GM19023 (cell line): ENCODE results near the gene CYS1.
"Not testable (repeated sequence)": the region's sequence is repeated elsewhere in the genome, so short reads cannot be mapped to it uniquely, and the experiment has no call there.

Source experiments
- ATAC-seq: cut with Tn5 transposase; IDR thresholded peaks from one replicate; pipeline ENCODE4 v1.9.1; 2021; ENCODE audit warnings: mild to moderate bottlenecking, moderate library complexity; ENCODE audit not compliant: unreplicated experiment

CYS1 gene

DNA sequence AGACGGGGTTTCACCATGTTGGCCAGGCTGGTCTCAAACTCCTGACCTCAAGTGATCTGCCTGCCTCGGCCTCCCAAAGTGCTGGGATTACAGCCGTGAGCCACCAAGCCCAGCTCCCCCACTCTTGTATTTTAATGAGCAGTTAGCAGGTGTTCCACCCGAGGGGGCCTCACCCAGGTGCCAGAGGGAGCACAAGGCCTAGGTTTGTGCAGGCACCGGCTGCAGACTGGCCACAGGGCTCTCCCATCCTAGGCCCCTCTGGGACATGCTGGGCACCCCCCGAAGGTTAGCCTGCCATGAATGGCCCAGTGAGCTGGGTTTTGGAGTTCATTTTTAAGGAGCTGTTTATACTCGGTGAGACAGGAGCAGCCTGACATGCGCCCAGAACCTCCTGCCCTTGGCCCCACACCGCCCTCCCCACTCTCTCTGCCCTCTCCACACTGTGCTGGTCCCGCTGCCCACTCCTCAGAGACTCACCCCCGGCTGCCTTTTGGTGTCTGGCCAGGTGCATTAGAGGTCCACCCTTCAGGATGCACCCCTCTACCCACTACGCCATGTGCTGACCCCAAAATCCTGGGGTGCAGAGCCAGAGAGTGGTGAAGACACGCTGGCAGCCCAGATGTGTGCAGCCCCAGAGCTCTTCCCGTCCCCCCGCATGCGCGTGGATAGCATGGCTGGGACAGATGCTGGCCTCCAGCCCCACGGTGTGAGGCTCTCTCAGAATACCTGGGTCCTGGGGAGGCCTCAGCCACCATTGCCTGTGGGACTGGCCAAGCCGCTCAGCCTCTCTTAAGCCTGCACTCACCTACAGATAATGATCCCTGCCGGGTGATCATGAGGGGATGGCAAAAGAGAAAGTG is 48.1 kb downstream of the CYS1 start:
- no peak for ATAC-seq

DNA sequence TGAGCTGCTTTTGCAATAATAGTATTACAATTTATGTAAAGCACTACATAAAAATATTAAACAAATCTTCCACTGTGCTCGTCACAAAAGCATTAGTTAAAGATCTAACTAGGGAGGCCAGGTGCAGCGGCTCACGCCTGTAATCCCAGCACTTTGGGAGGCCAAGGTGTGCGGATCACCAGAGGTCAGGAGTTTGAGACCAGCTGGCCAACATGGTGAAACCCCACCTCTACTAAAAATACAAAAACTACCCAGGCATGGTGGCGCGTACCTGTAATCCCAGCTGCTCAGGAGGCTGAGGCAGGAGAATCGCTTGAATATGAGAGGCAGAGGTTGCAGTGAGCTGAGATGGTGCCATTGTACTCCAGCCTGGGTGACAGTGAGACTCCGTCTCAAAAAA is 49.4 kb downstream of the CYS1 start:
- not testable (repeated sequence) for ATAC-seq

DNA sequence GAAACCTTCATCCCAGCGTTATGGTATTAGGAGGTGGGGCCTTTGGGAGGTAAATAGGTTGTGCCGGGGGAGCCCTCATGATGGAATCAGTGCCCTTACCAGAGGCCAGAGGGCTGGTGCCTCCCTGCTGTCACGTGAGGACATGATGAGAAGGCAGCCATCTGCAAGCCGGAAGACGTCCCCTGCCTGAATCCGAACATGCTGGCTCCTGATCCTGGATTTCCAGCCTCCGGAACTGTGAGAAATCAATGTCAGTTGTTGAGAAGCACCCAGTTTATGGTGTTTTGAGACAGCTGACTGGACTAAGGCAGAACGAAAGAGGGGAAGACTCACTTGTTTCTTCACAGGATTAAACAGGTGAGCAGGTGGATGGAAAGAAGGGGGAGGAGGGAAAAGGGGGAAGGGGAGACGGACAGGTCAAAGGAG is 49.9 kb downstream of the CYS1 start:
- no peak for ATAC-seq

DNA sequence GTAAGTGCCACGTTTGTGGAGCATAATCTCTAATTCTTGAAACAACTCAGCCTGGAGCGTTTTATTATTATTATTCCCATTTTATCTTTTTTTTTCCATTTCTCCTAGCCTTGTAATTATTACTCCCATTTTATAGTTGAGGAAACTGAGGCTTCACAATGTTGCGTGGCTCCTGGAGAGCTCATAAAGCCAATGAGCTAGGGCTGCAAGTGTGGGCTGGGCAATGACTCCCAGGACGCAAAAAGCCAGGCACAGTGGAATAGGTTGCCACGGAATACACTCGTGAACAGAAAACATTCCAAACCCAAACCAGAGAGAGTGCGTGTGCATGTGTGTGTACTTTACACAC is 50.4 kb downstream of the CYS1 start:
- ATAC-seq: no peak

DNA sequence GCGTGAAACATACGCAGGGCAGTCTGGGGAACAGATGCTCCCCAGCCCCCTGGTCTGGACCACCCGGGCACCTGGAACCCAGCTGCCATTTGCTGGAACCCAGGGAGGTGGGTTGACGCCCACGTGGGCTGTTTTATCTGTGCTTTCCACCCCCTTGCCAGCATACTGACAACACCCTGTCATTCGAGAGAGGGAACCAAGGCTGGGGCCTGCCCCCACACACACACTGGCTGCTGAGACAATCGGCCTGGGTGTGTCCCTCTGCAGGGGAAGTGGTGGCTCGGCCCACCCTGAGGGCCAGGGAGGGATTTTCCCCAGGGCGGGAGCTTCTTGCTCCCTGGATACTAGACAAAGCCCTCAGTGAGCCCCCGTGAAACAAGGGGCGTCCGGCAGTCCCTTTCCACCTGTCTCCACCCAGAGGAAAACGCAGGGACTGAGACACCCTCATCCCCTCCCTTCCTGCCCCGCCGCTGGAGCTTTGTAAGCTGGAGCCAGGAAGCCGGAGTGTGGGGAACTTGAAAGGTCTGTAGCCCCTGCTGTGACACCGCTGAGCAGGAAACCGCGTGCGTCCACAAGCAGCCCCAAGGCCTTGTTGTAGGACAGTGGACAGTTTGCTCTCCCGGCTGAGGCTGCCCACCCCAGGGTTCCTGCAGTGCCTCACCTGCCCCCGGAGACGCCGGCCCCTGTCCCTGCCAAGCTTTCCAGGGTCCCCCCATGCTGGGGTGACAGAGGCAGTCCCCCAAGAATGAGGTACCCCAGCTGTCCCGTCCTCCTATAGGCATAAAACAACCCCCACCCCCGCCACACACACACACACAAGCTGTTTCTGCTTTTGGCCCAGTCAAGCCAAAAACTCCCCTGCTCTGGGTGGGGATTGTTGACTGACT is 51.0 kb downstream of the CYS1 start:
- ATAC-seq: peak; percentile 77

DNA sequence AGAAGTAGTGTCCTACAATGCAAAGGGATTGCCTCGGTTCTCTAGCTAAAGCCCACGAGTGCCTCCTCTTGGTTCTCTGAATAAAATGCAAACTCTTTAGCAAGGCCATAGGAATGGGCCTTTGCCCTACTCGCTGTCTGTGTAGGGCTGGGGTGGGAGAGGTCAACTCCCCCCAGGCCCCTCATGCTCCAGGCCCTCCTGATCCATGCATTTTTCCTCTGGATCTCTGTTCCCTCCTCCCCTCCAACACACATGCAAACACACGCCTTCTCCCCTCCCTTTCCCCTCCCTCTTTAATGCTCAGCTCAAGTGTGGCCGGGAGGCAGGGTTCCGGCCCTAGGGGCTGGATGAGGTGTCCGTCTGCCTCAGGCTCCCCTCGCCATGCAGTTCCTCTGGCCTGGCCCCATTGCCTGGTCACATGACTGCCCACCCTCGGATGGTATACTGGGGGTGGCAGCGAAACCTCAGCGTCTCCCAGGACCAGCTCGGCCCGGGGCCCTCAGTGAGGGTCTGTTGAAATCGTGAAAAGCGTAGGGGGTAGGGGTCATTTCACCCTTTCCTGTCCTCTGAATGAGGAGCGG is 51.7 kb downstream of the CYS1 start:
- no peak for ATAC-seq

DNA sequence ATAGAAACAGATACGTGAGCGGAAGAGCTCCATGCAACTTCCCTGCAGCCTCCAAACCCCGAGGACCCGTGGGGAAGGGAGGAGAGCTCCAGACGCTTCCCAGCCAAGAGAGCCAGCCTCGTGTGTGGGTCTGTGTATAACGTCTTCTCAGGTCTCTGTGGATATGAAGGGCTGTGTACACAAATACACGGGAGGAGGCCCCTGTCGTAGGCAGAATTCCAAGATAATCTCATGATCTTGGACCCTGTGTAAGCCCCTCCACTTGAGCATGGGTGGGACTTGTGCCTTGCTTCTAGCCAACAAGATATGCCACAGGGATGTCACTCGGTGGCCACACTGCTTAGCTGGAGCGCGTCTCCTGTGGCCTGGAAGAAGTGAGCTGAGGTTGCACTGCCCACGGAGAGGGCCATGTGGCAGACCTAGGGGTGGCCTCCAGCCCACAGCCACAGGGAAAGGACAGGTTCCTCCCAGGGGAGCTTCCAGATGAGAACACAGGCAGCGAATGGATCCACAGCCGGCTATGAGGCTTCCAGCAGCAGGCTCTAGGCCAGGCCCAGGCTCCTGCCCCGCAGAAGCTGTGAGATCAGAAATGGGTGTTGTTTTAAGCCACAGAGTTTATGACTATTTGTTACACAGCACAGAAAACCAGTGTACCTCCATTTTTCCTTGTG is 52.4 kb downstream of the CYS1 start:
- no peak for ATAC-seq

DNA sequence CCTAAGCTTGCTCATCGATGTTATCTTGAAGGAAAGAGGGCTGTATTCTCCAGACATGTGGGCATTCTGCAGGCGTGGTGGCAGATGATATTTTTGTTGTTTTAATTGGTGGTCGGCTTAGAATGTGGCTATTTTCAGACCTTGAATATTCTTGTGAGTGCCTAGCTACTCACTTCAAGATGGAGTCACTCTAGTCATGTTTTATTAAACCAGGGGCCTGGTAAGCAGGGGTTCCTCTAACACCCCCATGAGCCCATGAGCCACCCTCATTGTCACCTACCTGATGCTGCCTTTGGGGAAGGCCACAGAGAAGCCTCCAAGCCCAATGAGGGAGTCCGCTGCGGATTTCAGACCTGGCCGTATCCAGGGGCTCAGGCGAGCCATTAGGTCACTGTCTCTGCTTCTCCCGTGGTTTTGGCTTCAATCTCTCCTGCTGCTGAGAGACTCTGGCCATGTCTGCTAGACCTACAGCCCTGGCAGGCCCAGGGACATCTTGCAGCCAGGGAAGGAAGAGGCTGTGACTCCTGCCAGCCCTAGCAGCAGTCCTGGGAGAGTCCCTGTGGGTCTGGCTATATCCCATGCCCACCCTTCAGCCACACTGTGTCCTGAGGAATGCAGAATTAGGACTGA is 53.2 kb downstream of the CYS1 start:
- ATAC-seq: no peak

DNA sequence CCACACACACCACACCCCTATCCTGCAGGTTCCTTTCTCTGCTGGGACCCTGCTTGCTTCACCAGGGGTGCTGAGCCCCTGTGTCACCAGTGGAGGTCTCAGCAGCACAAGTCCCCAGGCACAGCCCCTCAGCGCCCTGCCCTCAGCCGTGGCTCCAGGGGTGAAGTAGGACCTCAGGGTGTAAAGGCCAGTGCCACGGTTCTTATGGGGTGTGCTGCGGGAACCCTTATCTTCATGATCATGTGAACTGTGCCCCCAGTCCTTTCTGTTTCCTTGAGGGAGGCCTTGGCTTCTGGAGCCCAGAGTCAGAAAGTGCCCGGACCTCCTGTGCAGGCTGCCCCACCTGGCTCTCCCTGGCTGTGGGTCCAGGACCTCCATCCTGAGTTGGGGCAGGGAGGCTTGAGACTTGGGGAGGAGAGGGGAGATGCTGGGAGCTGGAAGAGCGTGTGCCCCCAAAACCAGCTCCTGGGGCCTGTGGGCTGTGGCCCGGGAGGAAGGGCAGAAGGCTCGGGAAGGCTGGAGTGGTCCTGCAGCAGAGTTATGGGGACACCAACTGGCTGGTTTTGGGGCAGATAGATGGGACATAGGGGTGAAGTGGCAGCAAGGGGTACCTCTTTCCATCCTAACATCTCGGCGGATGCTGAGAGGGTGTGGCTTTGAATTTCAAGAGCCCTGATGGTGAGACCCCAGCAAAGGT is 57.1 kb downstream of the CYS1 start:
- no peak for ATAC-seq

DNA sequence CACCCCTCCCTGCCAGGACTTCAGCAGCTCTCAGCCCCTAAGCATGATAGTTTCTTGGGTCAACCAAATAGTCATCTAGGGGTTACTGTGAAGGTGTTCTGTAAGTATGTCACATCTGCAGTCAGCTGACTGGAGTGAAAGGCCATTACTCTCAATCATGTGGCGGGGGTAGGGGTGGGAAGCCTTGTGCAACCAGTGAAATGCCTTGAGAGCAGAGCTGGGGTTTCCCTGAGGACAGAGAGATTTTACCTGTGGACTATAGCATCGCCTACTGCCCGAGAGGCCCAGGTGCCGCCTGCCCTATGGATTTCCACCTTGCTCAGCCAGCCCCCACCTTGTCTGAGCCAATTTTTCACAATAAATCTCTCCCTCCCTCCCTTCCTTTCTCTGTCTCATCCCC is 57.8 kb downstream of the CYS1 start:
- no peak for ATAC-seq

DNA sequence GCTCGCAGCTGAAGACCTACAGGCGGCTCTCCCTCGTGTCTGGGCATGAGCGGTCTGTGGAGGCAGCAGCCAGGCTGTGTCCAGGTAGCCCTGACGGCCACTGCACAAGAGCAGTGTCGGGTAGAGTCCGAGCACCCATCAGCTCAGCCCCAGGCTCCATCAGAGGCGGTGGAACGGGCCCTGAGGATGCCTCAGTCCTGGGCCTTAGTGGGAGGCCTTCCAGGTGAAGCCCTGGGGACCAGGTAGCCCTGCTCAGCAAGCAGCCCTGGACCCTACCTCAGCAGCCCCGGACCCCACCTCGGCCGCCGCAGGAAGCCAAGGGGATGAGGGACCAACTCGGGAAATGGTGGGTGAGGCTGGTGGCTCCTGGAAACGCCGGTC is 58.2 kb downstream of the CYS1 start:
- ATAC-seq: no peak

DNA sequence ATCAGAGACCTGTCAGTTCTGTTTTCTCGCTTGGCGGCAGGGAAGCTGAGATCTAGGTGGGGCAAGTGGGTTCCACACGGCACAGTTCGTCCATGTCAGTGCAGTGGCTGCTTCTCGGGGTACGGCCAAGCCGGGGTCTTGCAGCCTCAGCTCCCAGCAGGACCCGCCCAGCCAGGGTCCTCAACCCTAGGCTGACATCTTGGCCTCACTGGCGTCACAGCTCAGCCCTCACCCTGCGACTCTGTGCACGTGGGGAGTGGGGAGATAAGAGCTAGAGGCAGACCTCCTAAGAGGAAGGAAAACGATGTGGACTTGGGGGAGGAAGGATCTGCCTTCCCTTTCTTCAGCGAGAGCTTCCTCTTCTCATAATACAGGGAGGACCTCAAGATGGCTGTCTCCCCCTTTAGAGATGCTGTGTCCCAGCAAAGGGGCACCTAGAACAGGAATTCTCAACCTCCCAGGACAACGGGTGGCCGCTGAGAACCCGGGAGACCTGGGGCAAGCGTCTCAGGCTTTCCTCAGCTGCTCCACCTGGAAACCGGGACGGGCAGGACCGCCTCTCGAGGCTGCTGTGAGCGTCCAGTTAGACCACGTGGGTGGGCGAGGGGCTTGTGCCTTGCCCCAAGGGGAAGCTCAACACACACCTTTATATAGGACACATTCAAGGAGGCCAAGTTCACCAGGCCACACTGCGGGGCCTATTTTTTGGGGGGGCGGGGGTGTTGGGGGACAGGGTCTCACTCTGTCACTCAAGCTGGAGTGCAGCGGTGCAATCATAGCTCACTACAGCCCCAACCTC is 60.4 kb downstream of the CYS1 start:
- no peak for ATAC-seq

DNA sequence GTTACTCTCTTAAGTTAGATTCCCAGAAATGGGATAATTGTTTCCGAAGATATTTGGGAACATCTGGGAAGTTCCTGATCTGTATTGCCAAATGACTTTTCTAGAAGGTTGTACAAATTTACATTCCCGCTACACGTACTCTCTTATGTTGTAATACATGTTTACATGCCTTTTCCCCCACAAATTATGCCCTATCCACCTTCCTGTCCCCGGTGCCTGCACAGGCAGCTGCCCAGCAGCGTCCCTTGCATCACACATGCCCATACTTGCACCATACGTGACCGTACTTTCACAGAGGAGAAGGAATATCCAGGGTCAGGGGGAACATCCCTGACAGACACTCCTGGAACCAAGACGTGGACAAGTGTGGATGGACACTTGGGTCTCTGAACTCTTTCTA is 61.0 kb downstream of the CYS1 start:
- ATAC-seq: no peak

DNA sequence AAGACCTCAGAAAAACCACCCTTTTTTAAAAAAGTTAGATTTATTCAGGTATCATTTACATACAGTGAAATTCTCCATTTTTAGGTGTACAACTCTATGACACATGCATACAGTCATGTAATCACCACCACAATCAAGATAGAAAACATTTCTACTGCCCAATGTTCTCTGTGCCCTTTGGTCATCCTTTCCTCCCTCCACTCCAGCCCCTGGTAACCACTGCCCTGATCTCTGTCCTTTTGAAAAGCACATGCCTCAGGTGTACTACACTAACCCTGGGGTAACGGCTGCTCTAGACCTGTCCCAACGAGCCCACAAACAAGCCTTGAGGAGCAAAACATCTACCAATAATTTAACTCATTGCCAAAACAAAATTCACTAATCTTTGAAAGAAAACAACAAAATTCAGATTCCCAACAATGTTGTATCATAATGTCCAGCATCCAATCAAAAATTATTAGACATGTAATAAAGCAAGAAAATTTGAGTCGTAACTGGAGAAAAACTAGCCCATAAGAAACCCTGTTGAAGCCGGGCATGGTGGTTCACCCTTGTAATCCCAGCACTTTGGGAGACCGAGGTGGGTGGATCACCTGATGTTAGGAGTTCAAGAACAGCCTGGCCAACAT is 62.8 kb downstream of the CYS1 start:
- no peak for ATAC-seq

DNA sequence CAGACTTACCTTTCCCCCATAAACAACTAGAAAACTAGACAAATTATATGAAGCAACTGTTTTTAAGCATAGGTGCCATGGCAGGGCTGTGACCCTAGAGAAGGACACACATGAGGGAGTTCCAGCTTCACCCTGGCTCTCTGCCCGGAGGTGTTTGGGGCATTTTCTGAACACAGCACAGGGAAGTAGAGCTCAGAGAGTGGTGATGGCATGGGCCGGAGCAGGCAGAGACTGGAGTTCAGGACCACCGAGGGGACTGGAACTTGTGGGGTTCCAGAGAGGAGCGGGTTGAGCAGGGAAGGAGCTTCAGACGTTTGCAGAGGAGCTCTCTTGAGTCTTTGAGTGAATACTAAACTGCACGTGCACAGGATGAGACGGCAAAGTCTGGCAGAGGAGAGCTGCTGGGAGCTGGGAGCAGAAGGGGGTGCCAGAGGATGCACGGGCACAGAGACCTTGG is 63.4 kb downstream of the CYS1 start:
- no peak for ATAC-seq

DNA sequence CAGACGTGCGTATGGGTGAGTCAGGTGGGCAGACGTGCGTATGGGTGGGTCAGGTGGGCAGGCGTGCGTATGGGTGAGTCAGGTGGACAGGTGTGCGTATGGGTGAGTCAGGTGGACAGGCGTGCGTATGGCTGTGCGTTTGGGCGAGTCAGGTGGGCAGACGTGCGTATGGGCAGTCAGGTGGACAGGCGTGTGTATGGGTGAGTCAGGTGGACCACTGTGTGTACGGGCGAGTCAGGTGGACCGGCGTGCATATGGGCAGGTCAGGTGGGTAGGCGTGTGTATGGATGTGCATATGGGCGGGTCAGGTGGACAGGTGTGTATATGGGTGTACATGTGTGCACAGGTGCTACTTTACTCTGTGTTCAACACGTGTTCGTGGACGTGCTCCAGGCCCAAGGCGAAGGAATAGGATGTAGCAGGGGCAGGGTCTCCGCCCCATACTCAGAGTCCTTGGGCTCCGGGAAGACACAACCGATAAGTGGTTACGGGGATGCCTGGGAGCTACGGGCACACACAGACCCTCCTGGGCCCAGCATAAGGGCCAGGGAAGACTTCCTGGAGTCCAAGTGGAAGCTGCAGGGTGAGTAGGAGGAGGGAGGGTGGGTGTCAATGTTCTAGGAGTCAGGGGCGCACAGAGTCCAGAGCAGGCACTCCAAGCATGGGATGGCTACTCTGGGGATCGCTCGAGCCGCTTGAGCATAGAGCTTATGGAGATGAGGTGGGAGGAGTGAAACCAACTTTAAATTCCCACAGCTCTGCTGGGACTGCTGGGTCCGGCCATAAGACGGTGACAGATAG is 64.0 kb downstream of the CYS1 start:
- no peak for ATAC-seq

DNA sequence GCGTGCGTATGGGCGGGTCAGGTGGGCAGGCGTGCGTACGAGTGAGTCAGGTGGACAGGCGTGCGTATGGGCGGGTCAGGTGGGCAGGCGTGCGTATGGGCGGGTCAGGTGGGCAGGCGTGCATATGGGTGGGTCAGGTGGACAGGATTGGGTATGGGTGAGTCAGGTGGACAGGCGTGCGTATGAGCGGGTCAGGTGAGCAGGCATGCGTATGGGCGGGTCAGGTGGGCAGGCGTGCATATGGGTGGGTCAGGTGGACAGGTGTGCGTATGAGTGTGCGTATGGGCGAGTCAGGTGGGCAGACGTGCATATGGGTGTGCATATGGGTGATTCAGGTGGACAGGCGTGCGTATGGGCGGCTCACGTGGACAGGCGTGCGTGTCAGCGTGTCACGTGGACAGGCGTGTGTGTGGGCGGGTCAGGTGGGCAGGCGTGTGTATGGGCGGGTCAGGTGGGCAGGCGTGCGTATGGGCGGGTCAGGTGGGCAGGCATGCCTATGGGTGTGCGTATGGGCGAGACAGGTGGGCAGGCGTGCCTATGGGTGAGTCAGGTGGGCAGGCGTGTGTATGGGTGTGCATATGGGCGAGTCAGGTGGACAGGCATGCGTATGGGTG is 64.7 kb downstream of the CYS1 start:
- ATAC-seq: not testable (repeated sequence)
